HepG2 (cell line): ENCODE measurements around the gene HMX1.

Source experiments
- CEBPG ChIP-seq: IDR thresholded peaks from 2 replicates; pipeline ENCODE4 v1.6.1; 2016
- CHD2 ChIP-seq: IDR thresholded peaks from 2 replicates; pipeline ENCODE4 v1.6.1; 2011; ENCODE audit warnings: low read depth, low read length, improper control_type of control experiment
- FOSL2 ChIP-seq: sonication (generic); formaldehyde crosslinking; IDR thresholded peaks from 2 replicates; pipeline ENCODE4 v1.4.0; 2020; ENCODE audit warnings: missing genetic modification reagents
- JUND ChIP-seq: sonication (generic); formaldehyde crosslinking; IDR thresholded peaks from 2 replicates; pipeline ENCODE4 v1.8.0; 2022; ENCODE audit warnings: mild to moderate bottlenecking, missing genetic modification reagents
- NCOA2 ChIP-seq: sonication (generic); formaldehyde crosslinking; IDR thresholded peaks from 2 replicates; pipeline ENCODE4 v1.8.0; 2022; ENCODE audit warnings: inconsistent platforms
- POLR2A ChIP-seq, 2 experiments: IDR thresholded peaks; 2 replicates each; pipeline ENCODE4 v1.6.1; 2011; ENCODE audit warnings: low read depth in 2 of 2, low read length in 2 of 2, mild to moderate bottlenecking in 1 of 2, moderate library complexity in 1 of 2; ENCODE audit not compliant: insufficient read depth in 1 of 2
- RAD21 ChIP-seq: fragments of 450-650 bp; formaldehyde crosslinking; IDR thresholded peaks from 2 replicates; pipeline ENCODE4 v1.5.0; 2020; ENCODE audit warnings: mild to moderate bottlenecking
- SRF ChIP-seq: IDR thresholded peaks from 2 replicates; pipeline ENCODE4 v1.6.1; 2011; ENCODE audit warnings: mild to moderate bottlenecking, low read depth, low read length, moderate library complexity
- XBP1 ChIP-seq: sonication (generic); formaldehyde crosslinking; IDR thresholded peaks from 2 replicates; pipeline ENCODE4 v1.5.0; 2020; ENCODE audit warnings: missing genetic modification reagents
- ZNF10 ChIP-seq: sonication (generic); formaldehyde crosslinking; IDR thresholded peaks from 2 replicates; pipeline ENCODE4 v1.4.0; 2020; ENCODE audit warnings: mild to moderate bottlenecking, low read depth, missing genetic modification reagents, borderline replicate concordance

GRCh38 chr4:8838296-8838960, 33.2 kb downstream of the HMX1 start:
- TF ChIP-seq CEBPG (no peak), ZNF10 (CRISPR knock-in tag) (no peak), CHD2 (no peak), XBP1 (CRISPR knock-in tag) (no peak), SRF (no peak), NCOA2 (CRISPR knock-in tag) (no peak), FOSL2 (CRISPR knock-in tag) (no peak), JUND (no peak), POLR2A (IDR thresholded peaks at IDR 0.05; ENCODE audit: insufficient read depth in 1 of 2, low read depth in 2 of 2, low read length in 2 of 2) (no peak), RAD21 (CRISPR knock-in tag) (no peak)
